ENCODE data around the gene SHISA7.
"Not testable (repeated sequence)": the region's sequence is repeated elsewhere in the genome, so short reads cannot be mapped to it uniquely, and the experiment has no call there.

The SHISA7 gene

GRCh38 chr19:55446060-55446459 lies 3.0 kb upstream of the SHISA7 start:
- no peak for DNase-seq (ENCODE audit: low spot score)

GRCh38 chr19:55444646-55445045 lies 1.5 kb upstream of the SHISA7 start:
- no peak for DNase-seq (ENCODE audit: low spot score)

- DNase-seq (ENCODE audit: low spot score) = no peak
Observed at GRCh38 chr19:55443824-55444480, 852 bp upstream of the SHISA7 start.

- DNase-seq (ENCODE audit: low spot score) = no peak
Observed at GRCh38 chr19:55442372-55442961, 633 bp downstream of the SHISA7 start.

GRCh38 chr19:55441692-55442321 lies 1.3 kb downstream of the SHISA7 start:
- DNase-seq (ENCODE audit: low spot score) = no peak

GRCh38 chr19:55441319-55441691 lies 1.8 kb downstream of the SHISA7 start:
- DNase-seq (ENCODE audit: low spot score) = no peak

GRCh38 chr19:55440411-55441105 lies 2.5 kb downstream of the SHISA7 start:
- DNase-seq (ENCODE audit: low spot score) = no peak

- DNase-seq (ENCODE audit: low spot score) = no peak
Observed at GRCh38 chr19:55439052-55439451, 4.0 kb downstream of the SHISA7 start.

GRCh38 chr19:55437410-55437809 lies 5.7 kb downstream of the SHISA7 start:
- no peak for DNase-seq (ENCODE audit: low spot score)

- DNase-seq (ENCODE audit: low spot score) = no peak
Observed at GRCh38 chr19:55436847-55437246, 6.3 kb downstream of the SHISA7 start.

- no peak for DNase-seq (ENCODE audit: low spot score)
Observed at GRCh38 chr19:55435020-55435419, 8.1 kb downstream of the SHISA7 start.

GRCh38 chr19:55434356-55434919 lies 8.7 kb downstream of the SHISA7 start:
- DNase-seq (ENCODE audit: low spot score) = no peak

- DNase-seq (ENCODE audit: low spot score) = no peak
Observed at GRCh38 chr19:55433292-55433691, 9.8 kb downstream of the SHISA7 start.

GRCh38 chr19:55432241-55432959 lies 10.7 kb downstream of the SHISA7 start:
- DNase-seq (ENCODE audit: low spot score) = no peak

GRCh38 chr19:55431183-55431582 lies 11.9 kb downstream of the SHISA7 start:
- no peak for DNase-seq (ENCODE audit: low spot score)

- peak; percentile 96 for DNase-seq (ENCODE audit: low spot score)
Observed at GRCh38 chr19:55426042-55426441, 17.1 kb downstream of the SHISA7 start.

- DNase-seq (ENCODE audit: low spot score) = no peak
Observed at GRCh38 chr19:55424518-55424917, 18.6 kb downstream of the SHISA7 start.

GRCh38 chr19:55423225-55424005 lies 19.7 kb downstream of the SHISA7 start:
- DNase-seq (ENCODE audit: low spot score) = no peak

GRCh38 chr19:55421281-55421680 lies 21.8 kb downstream of the SHISA7 start:
- not testable (repeated sequence) for DNase-seq (ENCODE audit: low spot score)

- DNase-seq (ENCODE audit: low spot score) = no peak
Observed at GRCh38 chr19:55419624-55420236, 23.4 kb downstream of the SHISA7 start.

GRCh38 chr19:55419103-55419502 lies 24.0 kb downstream of the SHISA7 start:
- no peak for DNase-seq (ENCODE audit: low spot score)
